NCI-H510A (cell line): ENCODE data around the gene RPP38.

ENCODE experiments used
- DNase-seq: peaks from one replicate; lab custom pipeline; 2025; lab: John Stamatoyannopoulos, UW

The RPP38 gene

DNA sequence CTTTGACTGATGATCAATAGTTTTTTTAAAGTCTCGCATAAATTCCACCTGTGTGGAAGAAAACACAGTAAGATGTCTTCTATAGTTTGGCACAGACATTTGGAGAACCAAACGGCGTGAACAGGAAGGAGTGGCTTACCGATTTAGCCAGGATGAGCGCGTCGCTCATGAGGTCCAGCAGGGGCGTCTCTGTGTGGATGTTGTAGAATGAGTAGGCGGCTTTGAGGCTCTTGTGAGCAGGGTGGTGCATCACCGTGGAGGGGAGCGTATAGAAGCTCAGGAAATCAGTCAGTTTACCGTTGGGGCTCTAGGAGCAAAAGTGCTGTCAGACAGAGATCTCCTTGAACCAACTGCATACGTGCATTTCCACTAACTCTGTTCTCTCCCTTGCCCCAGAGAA lies 15.5 kb downstream of the RPP38 start:
- no peak for DNase-seq

DNA sequence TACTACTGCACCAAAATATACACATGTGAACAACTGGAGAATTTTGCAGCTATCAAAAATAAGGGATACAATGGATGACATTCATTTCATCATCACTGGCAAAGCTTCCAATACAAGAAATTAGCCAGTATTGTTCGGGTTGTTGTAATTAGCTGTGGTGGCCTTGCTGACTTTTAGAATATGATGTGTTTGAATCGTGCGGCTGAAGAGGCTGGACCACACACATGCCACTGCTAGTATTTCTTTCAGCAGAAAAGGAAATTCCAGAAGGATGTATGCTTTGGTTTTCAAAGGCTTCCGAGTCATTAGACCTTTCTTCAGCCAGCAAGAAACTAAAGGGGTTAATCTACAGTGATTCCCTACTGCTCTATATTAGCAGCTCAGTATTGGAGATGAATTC lies 16.6 kb downstream of the RPP38 start:
- no peak for DNase-seq

DNA sequence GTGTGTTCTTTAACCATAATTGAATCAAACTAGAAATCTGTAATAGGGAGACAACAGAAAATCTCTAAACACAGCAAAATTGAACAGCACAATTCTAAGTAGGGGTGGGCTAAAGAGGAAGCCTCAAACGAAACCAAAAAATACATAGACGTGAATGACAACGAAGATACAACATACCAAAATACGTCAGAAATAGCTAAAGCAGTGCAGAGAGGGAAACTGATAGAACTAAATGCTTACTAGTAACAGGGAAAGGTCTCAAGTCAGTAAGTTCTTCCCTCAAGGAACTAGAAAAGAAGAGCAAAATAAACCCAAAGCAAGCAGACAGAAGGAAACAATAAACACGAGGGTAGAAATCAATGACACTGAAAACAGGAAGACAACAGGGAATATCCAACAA lies 19.1 kb downstream of the RPP38 start:
- DNase-seq, result no peak

DNA sequence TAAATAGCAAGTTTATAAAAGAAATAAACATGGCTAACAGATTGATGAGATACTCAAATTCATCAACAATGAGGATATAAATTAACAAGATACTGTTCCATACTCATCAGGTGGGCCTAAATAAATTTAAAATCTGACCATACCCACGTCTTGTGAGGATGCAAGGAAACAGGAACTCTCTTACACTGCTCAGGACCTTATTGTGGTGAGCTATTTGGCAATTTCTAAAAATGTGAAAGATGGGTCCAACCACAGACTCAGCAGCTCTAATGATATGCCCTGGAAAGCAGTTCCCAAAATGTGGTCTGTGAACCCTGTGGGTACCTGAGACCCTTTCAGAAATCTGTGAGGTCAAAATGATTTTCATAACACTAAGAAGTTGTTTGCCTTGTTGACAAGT lies 21.5 kb downstream of the RPP38 start:
- DNase-seq, result no peak

DNA sequence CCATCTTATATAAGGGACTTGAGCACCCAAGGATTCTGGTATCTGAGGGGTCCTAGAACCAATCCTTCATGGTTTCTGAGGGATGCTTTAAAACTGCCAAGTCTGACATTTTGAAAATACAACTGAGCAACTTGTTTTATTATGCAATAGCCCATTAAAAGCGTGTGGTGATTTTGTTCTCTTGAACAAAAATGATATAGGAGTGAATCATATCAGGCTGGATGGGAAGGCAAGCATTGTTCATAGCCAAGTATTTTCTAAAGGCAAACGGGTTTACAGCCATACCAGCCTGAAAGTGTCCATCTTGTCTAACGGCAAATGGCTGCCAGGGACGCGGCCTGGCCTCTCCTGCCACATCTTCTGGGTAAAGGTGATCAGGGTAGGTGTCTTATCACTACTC lies 23.4 kb downstream of the RPP38 start:
- DNase-seq, result no peak

DNA sequence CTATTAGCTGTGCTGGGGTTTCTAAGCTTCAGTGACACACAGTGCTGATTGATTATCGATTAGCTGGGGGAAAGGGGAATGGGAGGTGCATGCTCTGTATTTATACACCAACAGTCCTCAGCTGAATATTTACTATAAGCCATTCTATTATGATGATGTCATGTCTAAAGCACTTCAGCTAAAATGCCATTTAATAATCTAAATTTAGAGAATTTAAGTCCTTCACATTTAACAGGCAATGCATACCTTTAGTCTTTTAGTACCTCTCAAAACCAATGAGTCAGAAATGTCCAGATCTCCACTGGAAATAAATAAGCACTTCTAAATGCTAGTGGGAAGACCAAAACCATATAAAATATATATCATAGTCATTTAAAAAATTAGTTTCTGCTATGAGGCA lies 24.6 kb downstream of the RPP38 start:
- DNase-seq, result no peak

DNA sequence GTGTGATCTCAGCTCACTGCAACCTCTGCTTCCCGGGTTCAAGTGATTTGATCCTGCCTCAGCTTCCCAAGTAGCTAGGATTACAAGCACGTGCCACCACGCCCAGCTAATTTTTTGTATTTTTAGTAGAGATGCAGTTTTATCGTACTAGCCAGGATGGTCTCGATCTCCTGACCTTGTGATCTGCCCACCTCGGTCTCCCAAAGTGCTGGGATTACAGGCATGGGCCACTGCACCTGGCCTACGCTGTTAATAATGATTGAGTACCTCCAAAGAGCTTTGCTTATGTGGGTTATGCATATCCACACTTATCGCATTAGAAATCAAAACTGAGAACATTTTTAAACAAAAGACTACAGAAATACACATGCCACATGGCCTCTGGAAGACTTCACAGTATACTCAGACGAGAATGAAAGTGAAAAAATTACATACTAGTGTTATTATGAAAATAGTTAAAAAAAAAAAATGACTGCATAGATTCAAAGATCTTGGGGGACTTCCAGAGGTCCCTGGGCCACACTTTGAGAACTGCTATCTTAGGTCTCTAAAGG lies 25.4 kb downstream of the RPP38 start:
- DNase-seq, result no peak

DNA sequence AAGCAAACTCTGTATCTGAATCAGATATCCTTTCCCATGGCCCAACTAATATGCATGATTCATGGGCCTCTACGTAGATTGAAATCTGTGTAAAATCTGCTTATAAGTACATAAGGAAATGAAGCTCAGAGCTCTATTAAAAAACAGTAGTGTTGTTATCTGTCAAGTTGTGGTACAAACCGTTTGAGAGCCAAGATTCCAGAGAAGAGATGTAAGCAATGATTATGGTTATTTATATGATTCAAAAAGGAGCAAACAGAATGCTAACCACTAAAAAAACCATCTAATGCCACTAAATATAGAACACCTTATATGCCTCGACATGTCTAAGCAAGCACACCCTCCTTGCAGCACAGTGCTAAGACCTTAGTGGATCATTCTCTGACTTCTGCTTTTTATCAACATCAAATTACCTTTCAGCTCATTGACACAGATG lies 26.6 kb downstream of the RPP38 start:
- no peak for DNase-seq

DNA sequence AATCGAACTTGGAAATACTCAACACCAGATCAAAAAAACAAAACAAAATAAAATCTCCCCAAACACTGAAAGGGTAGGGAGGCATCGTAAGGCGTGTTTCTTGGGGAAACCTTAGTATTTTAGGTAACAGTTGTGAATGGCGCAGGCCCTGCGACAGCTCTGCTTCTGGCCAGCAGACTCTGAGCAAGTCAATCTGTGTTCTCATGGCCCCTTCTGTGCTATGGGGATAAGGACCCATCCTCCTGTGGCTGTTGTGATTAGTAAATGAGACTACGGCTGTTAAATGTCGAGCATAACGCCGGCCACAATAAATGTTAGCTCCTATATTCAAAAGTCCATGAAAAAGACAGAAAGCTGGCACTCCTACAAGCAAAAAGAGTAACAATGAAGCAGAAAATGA lies 27.0 kb downstream of the RPP38 start:
- no peak for DNase-seq

DNA sequence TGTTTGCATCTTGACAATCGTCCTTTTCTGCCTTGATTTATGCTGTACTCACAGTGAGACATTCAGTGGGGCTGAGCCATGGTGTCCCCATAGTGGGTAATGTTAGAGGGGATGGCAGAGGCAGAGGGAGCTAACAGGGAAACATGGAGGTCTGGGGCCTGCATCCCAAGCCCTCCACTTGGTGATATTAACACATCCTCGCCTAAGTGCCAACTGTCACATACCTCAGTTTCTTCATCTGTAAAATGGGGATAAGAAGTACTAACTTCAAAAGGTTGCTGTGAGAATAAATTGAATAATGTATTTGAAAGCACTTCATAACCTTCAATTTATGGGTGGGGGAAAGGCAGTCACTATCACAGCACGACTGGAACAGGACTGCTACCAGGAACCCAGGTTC lies 27.8 kb downstream of the RPP38 start:
- no peak for DNase-seq

DNA sequence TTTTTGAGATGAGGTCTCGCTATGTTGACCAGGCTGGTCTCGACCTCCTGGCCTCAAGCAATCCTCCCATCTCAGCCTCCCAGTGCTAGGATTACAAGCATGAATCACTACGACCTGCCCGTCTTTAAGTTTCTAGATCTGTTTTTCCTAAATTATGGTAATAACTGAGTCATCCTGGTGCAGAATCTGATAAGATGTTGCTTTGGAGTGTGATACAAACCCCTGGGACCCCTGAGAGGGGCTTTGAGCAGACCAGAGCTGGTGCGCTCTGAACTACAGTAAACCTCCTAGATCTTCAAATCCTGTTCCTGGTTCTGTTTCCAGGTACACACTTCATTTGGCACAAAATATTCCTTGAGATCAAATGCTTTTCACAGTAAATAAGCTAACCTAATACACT lies 34.2 kb downstream of the RPP38 start:
- DNase-seq, result no peak

DNA sequence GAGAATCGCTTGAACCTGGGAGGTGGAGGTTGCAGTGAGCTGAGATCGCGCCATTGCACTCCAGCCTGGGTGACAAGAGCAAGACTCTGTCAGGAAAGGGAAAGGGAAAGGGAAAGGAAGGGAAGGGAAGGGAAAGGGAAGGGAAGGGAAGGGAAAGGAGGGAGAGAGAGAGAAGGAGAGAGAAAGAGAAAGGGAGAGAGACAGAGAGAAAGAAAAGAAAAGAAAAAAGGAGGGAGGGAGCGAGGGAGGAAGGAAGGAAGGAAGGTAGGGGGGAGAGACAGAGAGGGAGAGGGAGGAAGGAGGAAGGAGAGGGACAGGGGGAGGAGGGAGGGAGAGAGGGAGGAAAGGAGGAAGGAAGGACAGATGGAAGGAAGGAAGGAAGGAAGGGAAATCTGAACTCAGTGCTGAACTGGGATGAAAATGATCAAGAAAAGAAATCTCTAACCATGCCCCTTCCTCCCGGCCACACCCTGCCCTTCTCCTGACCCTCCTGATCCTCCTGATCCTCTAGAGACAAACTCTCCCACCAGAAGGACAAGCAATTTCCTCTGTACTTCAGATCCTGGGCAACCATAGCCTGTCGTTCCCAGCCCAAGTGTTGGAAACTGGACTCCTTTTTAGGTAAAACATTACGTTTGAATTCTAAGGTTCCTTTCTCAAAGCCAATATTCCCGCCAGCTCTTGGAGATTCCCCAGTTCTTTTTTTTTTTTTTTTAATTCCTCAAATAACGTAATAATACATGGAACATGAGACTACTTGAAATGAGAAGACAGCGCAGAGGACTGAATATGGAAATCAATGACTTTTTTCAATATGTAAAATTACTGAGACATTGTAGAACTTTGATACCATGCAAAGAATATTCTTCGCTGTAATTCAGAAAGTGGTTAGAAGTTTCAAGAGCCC lies 39.2 kb downstream of the RPP38 start:
- DNase-seq, result no peak

DNA sequence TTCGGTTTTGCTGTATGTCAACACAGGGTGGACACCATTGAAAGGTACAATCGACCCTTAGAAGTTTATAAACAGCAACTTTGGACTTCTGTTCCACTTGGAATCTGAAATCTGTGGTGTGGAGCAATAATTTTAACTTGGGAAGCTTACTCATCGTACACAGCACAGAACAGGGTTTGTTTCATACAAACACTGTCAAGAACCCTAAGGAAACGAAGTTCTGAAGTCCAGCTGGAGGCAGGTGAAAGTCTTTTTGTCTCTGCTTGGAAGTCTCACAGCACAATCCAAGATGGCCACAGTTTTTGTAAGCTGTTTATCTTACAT lies 39.8 kb downstream of the RPP38 start:
- DNase-seq, result no peak

DNA sequence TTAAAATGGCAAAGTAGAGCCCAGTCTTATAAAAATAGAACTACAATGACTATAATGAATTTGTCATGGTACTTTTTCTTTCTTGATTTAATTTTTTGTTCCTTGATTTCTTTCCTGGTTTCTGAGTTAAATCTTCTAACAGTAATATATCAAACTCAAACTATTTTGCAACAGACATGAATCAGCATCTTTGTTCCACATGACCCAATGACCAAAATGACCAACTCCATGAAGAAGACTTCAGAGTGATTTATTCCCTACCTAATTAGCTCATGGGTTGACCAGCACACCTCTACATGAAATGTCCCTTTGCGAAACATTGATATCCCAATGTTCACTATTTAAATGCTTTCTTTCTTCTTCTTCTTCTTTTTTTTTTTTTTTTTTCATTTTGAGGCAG lies 40.5 kb downstream of the RPP38 start:
- DNase-seq, result no peak

DNA sequence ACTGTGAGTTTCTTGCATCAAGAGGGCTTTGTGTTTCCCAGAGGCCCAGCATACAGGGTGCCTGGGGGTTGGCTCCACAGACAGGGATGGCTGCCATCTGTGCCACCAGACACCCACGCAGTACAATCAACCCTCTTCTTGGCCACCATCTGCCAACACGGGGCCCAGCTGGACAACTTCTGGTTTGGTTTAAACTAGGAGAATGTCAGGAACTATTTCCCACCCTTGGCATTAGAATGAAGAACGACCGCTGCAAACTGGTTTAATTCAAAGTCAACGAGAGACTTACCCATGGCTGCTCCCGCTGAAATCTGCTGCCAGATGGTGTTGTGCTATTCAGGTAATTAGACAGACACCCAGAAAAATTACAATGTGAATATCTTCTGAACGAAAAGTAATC lies 43.5 kb downstream of the RPP38 start:
- no peak for DNase-seq

DNA sequence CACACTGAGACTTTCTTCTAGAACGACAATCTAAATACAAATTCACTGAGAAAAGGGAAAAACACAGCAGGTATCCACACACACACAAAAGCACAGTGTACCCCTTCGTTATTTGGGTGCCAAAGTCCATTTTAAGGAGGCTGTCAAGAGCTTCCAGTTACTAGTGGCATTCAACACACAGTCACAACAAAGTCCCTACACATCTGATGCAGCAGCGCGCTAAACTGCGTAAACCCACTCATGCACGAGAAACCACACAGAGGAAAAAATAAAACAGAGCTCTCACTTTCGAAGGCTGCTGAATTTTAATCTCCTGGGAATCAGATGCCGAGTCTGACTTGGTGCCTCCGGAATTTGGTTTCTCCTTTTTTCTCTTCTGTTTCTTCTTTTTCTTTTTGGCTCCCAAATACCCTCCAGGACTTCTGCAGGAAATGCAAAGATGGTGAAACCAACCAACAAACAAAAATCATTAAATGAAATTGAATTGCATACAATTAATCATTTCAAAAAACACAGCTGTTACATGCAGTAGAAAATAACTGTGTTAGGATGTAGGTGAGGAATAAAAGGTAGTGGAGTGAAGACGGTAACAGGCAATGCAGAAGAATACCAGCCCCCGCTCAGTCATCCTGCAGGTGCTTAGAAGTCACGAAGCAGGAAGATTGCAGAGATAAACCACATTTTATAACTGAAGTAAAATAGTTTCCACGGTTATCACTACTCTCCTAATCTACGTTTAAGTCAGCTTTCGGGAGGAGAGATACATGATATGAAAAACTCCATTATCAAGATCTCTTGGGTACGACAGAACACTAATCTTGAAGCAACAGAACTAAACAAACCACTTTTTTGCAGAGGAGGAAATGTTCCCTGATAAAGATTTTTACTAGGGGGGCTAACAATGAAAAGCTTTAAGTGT lies 44.2 kb downstream of the RPP38 start:
- DNase-seq, result no peak

DNA sequence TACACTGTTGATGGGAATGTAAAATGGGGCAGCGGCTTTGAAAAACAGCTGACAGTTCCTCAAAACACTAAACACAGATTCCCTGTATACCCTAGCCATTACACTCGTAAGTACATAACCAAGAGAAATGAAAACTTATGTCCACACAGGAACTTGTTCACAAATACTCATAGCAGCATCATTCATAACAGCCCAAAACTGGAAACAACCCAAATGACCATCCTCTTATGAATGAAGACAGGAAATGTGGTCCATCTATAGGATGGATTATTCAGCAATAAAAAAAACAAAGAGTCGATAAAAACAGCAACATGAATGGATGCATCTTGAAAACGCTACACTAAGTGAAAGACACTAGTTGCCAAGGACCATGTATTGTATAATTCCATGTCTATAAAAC lies 47.6 kb downstream of the RPP38 start:
- no peak for DNase-seq

DNA sequence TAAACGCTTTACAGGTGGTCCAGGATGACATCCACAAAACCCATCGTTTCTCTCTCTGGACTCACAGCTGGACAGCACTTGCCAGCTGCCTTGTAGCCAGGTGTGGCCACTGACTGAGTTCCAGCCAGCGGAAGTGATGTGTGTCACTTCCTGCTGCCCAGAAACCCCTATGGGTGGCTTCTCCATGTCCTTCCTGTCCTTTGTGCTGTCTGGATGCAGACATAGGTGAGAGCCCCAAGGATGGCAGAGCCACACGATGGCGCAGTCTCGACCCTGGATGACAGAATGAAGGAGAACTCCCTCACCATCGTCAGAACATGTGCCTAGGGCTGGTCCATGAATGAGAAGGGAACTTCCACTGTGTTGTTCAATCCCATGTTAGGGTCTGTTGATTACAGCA lies 49.2 kb downstream of the RPP38 start:
- DNase-seq, result no peak

DNA sequence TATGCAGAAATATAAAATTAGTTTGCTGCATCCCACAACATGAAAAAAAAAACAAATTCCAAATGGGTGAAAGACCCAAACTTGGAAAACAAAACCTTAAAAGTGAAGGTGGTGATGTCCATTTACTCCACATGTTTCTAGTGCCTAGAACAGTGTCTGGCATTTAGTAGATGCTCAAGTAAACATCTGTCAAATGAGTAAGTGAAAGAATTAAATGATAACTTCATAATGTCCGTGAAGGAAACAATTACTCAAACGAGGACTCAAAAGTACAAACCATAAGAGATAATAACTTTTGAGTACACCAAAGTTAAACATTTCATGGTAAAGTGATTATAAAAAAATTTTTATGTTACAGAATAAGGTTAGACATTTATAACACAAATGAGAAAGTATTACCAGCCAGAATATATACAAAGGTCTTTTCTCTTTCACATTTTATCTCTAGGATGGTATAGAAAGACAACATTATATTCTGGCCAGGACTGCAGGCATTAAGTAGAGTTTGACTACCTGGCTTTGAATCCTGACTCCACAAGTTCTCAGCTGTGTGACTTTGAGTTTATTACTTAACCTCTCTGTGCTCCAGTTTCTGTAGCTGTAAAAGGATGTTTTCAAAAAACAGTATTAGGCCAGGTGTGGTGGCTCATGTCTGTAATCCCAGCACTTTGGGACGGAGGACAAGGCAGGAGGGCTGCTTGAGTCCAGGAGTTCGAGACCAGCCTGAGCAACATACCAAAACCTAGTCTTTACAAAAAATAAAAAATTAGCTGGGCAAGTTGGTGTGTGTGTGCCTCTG lies 50.6 kb downstream of the RPP38 start:
- DNase-seq, result no peak

DNA sequence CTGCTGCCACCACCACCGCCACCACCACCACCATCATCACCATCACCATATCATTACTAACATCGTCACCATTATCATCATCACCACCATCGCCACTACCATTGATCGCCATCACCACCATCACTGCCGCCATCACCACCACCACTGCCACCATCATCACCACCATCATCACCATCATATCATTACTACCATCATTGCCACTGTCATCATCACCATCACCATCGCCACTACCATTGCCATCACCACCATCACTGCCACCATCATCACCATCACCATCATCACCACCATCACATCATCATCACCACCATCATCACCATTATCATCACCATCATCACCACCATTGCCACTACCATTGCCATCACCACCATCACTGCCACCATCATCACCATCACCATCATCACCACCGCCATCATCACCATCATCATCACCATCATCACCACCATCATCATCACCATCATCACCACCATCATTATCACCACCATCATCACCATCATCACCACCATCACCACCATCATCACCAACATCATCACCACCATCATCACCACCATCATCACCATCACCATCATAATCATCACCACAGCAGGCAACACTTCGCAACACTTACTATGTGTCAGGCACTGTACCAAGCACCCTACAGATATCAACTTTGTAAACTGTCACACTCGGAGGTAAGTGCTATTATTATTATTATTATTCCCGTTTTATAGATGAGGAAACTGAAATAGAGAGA lies 52.1 kb downstream of the RPP38 start:
- no peak for DNase-seq

DNA sequence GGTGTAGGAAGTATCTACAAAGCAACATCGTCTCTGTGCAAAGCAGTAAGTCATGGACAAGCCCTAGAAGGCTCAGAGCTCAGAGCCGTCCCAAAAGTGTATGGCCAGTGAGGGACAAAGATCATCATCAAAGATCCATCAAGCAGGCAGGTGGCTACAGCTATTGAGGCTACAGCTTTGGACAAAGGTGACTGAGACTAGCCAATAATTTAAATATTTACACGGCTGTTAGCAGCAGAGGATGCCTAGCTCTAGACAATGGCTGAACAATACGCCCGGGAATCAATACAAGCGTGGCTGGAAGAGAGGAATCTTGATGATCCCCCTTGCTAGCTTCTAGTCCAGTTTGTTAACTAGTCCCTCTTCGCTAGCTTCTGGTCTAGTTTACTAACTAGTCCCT lies 53.4 kb downstream of the RPP38 start:
- DNase-seq, result no peak
